SU-DHL-6 (cell line): Measurements from ENCODE around the gene PIP4K2B.

Experiments
- H2AFZ ChIP-seq: fragments of 200-600 bp; sonication (generic); 2 replicates; pipeline ENCODE4 v1.6.1; 2014; ENCODE audit warnings: low read depth, mild to moderate bottlenecking, moderate library complexity, mixed read lengths, antibody characterized with exemption, low read length; ENCODE audit not compliant: severe bottlenecking
- H3F3A ChIP-seq: fragments of 200-600 bp; shearing (Covaris generic); 2 replicates; pipeline ENCODE4 v1.6.0; 2016; ENCODE audit warnings: antibody characterized with exemption, mild to moderate bottlenecking; ENCODE audit not compliant: insufficient read depth
- H3K27ac ChIP-seq: fragments of 200-600 bp; sonication (generic); 2 replicates; pipeline ENCODE4 v1.5.1; 2016; ENCODE audit warnings: low read depth, mild to moderate bottlenecking, low read length, moderate library complexity, mixed read lengths
- H3K27me3 ChIP-seq: fragments of 200-600 bp; sonication (generic), shearing (Covaris generic); 2 replicates; pipeline ENCODE4 v1.6.0; 2014; ENCODE audit warnings: mild to moderate bottlenecking, low read length
- H3K36me3 ChIP-seq: fragments of 200-600 bp; sonication (generic); 2 replicates; pipeline ENCODE4 v1.6.1; 2014; ENCODE audit warnings: mild to moderate bottlenecking, low read length, mixed read lengths
- H3K4me2 ChIP-seq: fragments of 300-600, 200-600 bp; shearing (Covaris generic), sonication (generic); 2 replicates; pipeline ENCODE4 v1.6.0; 2014; ENCODE audit warnings: low read length, low read depth, mild to moderate bottlenecking; ENCODE audit not compliant: poor library complexity, severe bottlenecking
- H3K4me3 ChIP-seq: fragments of 200-600 bp; sonication (generic); 2 replicates; pipeline ENCODE4 v1.5.1; 2014; ENCODE audit warnings: antibody characterized with exemption, low read length, mild to moderate bottlenecking, mixed read lengths; ENCODE audit not compliant: insufficient read depth, poor library complexity, severe bottlenecking
- H3K79me2 ChIP-seq: fragments of 200-600 bp; sonication (generic); 2 replicates; pipeline ENCODE4 v1.6.1; 2014; ENCODE audit warnings: mild to moderate bottlenecking, low read length, moderate library complexity; ENCODE audit not compliant: insufficient read depth
- H3K9ac ChIP-seq: fragments of 200-600 bp; sonication (generic); 2 replicates; pipeline ENCODE4 v1.7.0; 2014; ENCODE audit warnings: mild to moderate bottlenecking, low read length
- H3K9me2 ChIP-seq: fragments of 200-600 bp; sonication (generic); replicated peaks from 2 replicates; pipeline ENCODE4 v1.6.1; 2014; ENCODE audit warnings: low read length; ENCODE audit not compliant: insufficient read depth
- H3K9me3 ChIP-seq: fragments of 200-600 bp; sonication (generic); 2 replicates; pipeline ENCODE4 v1.6.1; 2014; ENCODE audit warnings: low read length, mixed read lengths; ENCODE audit not compliant: insufficient read depth
- H4K20me1 ChIP-seq: fragments of 200-600 bp; sonication (generic); 2 replicates; pipeline ENCODE4 v1.6.1; 2014; ENCODE audit warnings: low read depth, mild to moderate bottlenecking, antibody characterized with exemption, low read length, moderate library complexity, mixed read lengths
- EZH2phosphoT487 ChIP-seq: fragments of 200-600 bp; sonication (generic), shearing (Covaris generic); conservative IDR thresholded peaks from 2 replicates; pipeline ENCODE4 v1.6.1; 2018; ENCODE audit warnings: mild to moderate bottlenecking, antibody characterized with exemption, low read length, moderate library complexity, mixed read lengths
- TF ChIP-seq, protein P1 (sequence below): fragments of 200-600 bp; sonication (generic); IDR thresholded peaks from one replicate; pipeline ENCODE4 v1.5.1; 2017; ENCODE audit warnings: antibody characterized with exemption, mild to moderate bottlenecking, low read length, moderate library complexity; ENCODE audit not compliant: insufficient read depth, poor library complexity, severe bottlenecking

The PIP4K2B gene

DNA sequence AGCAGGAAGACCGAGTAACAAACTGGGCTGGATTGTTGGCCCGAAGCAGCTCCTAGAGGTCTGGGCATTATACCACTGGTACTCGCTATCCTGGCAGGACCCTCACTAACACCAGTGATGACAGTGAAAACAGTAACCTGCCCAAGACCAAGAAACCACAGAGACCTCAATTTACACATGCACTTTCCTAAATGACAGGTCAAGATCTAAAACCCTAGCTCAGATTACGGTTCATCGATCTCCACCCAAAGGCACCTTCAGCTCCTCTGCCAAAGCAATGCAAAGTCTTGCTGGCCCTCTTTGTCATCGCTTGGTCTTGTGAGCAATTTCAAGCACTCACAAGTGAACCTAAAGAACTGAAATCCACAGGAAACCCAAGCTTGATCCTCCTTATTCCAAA is 1.5 kb downstream of the PIP4K2B start:
- H3K36me3 ChIP-seq, result peaks cover 8% of the 10 kb centered on the region; the same call in 1 of the 2 replicates
- peaks cover 20% of the 10 kb centered on the region for H3F3A ChIP-seq
- H3K79me2 ChIP-seq, result peaks cover 48% of the 10 kb centered on the region
- peak overlapping the region; percentile 61; the same call in 1 of the 2 replicates for H3K27ac ChIP-seq
- no peak for TF ChIP-seq EZH2phosphoT487
- TF ChIP-seq, protein P1, sequence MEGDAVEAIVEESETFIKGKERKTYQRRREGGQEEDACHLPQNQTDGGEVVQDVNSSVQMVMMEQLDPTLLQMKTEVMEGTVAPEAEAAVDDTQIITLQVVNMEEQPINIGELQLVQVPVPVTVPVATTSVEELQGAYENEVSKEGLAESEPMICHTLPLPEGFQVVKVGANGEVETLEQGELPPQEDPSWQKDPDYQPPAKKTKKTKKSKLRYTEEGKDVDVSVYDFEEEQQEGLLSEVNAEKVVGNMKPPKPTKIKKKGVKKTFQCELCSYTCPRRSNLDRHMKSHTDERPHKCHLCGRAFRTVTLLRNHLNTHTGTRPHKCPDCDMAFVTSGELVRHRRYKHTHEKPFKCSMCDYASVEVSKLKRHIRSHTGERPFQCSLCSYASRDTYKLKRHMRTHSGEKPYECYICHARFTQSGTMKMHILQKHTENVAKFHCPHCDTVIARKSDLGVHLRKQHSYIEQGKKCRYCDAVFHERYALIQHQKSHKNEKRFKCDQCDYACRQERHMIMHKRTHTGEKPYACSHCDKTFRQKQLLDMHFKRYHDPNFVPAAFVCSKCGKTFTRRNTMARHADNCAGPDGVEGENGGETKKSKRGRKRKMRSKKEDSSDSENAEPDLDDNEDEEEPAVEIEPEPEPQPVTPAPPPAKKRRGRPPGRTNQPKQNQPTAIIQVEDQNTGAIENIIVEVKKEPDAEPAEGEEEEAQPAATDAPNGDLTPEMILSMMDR, result no peak
- peak overlapping the region; percentile 84 for H3K9ac ChIP-seq
- H3K4me3 ChIP-seq, result peak overlapping the region; percentile 84
- H4K20me1 ChIP-seq, result no peaks in the 10 kb centered on the region
- peak overlapping the region; percentile 90 for H3K4me2 ChIP-seq
- H3K27me3 ChIP-seq, result no peaks in the 10 kb centered on the region
- no peak overlapping the region for H2AFZ ChIP-seq
- no peaks in the 10 kb centered on the region for H3K9me3 ChIP-seq
- no peaks in the 10 kb centered on the region for H3K9me2 ChIP-seq

DNA sequence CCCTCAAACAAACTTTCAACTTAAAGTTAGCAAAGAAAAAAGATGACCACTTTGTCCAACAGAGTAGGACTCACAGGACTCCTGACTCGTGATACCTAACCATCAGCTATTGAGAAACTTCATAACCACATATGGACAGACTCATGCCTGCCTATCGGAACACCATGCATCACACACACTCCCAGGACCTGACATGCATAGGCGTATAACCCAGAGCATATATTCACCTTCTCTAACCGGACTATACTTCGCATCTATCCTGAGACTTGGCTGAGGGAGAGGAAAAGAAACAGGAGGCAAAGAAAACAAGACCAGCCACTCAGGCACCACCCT is 2.2 kb downstream of the PIP4K2B start:
- Histone ChIP-seq H2AFZ (no peak overlapping the region), H3K9me2 (no peaks in the 10 kb centered on the region), H3K27me3 (no peaks in the 10 kb centered on the region), H3K9me3 (no peaks in the 10 kb centered on the region), H3K4me2 (no peak overlapping the region), H3K27ac (no peak overlapping the region), H3K4me3 (no peak overlapping the region), H3K36me3 (peaks cover 8% of the 10 kb centered on the region; the same call in 1 of the 2 replicates), H3K79me2 (peaks cover 48% of the 10 kb centered on the region), H3K9ac (no peak overlapping the region), H4K20me1 (no peaks in the 10 kb centered on the region), H3F3A (peaks cover 18% of the 10 kb centered on the region)
- TF ChIP-seq, protein P1, result no peak
- TF ChIP-seq EZH2phosphoT487, result no peak

- H4K20me1 ChIP-seq, result no peaks in the 10 kb centered on the region
- no peak overlapping the region for H3K27ac ChIP-seq
- no peak overlapping the region for H2AFZ ChIP-seq
- no peak overlapping the region for H3K4me3 ChIP-seq
- peaks cover 6% of the 10 kb centered on the region; the same call in 1 of the 2 replicates for H3K36me3 ChIP-seq
- H3K9ac ChIP-seq, result no peak overlapping the region
- peaks cover 17% of the 10 kb centered on the region for H3F3A ChIP-seq
- H3K79me2 ChIP-seq, result peaks cover 48% of the 10 kb centered on the region
- no peaks in the 10 kb centered on the region for H3K27me3 ChIP-seq
- no peak overlapping the region for H3K4me2 ChIP-seq
- no peak for TF ChIP-seq EZH2phosphoT487
- TF ChIP-seq, protein P1, result no peak
- H3K9me2 ChIP-seq, result no peaks in the 10 kb centered on the region
- no peaks in the 10 kb centered on the region for H3K9me3 ChIP-seq
These were observed 2.8 kb downstream of the PIP4K2B start for GRCh38 chr17:38796451-38797157.
